DMS79 (cell line): ENCODE data around the gene DKK3.
"Not testable (repeated sequence)": the region's sequence is repeated elsewhere in the genome, so short reads cannot be mapped to it uniquely, and the experiment has no call there.

Experiments
- DNase-seq: peaks from one replicate; lab custom pipeline; 2025; lab: John Stamatoyannopoulos, UW

DKK3 gene

DNA sequence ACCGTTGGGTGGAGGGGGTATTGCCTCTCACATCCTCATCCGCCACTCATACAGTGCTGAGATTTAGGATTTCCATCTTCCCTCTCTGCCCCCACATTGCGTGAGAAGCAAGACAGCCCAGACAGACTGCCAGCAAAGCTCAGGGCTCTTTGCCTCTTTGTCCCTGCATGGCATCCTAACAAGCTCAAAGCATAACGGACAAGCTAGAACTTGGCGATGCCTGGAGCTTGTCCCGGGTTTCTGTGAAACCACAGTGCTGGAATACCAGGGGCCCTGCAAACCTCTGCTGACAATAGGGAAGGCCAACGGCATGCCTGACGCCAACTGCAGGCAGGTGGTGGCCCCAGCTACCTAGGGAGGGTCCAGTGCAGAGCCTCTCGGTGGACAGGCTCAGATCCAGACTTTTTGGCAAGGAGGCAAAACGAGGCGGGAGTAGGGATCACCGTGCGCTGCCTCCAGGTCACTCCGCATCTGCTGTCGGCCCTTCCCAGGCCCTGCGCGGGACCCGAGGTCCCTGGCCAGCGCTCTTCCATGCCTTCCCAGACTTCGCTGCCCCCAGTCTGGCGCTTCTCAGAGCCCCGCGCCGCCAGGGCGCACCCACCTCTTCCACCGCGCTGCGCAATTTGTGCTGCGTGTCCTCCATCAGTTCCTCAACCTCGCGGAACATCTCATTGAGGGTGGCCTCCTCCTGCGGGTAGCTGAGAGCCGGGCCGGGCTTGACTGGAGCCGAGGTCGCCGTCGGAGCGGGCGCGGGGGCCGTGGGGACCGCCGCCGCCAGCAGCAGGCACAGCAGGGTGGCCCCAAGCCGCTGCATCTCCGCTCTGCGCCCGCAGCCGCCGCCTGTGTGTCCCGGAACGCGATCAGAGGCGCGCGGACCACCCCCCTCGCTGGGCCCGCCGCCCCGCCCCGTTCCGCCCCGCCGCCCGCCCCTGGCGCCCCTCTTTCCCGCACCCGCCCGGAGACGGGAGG, at the start of gene DKK3:
DKK3 (minus strand) TSS at position 858 of the 969 bp plus-strand sequence; CDS start at position 814, 44 bp downstream.
- DNase-seq: no peak

DNA sequence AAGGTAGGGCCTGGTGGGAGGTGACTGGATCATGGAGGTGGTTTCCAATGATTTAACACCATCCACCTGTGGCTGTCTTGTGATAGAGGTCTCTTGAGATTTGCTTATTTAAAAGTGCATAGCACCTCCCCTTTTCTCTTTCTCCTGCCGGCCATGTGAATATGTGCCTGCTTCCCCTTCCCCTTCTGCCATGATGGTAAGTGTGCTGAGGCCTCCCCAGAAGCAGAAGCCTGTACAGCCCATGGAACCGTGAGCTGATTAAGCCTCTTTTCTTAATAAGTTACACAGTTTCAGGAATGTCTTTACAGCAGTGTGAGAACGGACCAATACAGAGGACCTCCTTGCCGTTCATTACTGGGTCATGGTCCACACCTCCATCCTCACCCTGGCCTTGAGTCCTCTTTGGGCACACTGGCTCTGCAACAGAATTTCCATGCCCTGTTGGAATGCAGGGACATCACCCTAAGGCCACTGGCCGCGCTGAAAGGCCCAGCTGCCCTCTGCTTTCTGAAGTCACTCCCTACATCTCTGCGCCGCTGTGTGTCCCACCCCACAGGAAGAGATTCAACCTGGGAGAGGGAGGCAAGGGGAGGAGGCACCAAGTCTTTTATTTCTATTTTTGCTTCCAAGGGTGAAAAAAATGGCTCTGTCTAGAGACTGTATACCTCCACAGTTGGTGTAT, 49.0 kb upstream of the DKK3 start:
- DNase-seq: no peak

DNA sequence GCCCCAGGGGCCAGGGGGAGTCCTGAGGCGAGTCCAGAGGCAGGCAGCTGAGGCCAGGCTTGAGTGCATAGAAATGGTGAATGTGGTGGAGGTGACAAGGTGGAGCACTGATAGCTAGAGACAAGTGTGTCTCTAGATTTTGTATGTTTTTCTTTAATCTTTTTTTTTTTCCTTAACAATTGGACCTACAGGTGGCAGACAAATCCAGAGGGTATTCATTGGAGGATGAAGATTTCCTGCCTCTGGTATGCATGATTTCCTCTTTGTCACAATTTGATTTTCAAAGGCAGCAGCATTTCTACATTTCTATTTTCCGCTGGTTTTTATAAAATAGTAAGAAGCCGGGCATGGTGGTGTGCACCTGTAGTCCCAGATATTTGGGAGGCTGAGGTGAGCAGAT, 47.7 kb upstream of the DKK3 start:
- DNase-seq: no peak

DNA sequence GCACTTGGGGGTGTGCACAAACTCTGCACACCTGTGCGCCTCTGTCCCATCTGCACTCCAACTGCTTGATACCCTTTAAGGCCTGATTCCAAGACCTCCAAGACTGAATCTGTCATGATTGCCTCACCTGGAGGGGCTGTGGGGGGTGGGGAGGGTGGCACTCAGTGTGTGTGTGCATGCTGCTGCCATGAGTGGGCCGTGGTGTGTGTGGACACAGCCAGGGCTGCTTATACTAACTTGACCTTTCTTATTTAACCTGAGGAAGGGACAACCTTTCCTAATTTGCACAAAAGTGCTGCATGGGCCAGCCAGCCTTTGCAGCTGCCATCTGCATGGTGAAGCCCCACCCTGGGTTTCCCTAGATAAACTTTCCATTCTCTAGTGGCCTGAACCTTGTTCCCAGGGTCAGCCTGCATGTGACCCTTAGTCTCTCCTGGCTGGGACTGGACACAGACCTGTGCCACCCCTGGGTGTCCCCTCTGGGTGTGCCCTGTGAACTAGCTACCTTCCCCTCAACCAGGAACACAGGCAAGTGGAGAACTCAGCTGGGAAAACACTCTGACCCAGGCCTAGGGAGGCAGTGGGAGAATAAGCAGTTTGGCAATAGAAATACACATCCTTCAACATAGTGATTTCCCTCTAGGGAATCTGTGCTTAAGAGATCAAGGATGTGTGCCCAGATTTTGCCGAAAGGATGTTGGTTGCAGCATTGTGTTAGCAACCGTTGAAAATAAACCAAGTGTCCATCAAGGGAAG, 45.4 kb upstream of the DKK3 start:
- no peak for DNase-seq

DNA sequence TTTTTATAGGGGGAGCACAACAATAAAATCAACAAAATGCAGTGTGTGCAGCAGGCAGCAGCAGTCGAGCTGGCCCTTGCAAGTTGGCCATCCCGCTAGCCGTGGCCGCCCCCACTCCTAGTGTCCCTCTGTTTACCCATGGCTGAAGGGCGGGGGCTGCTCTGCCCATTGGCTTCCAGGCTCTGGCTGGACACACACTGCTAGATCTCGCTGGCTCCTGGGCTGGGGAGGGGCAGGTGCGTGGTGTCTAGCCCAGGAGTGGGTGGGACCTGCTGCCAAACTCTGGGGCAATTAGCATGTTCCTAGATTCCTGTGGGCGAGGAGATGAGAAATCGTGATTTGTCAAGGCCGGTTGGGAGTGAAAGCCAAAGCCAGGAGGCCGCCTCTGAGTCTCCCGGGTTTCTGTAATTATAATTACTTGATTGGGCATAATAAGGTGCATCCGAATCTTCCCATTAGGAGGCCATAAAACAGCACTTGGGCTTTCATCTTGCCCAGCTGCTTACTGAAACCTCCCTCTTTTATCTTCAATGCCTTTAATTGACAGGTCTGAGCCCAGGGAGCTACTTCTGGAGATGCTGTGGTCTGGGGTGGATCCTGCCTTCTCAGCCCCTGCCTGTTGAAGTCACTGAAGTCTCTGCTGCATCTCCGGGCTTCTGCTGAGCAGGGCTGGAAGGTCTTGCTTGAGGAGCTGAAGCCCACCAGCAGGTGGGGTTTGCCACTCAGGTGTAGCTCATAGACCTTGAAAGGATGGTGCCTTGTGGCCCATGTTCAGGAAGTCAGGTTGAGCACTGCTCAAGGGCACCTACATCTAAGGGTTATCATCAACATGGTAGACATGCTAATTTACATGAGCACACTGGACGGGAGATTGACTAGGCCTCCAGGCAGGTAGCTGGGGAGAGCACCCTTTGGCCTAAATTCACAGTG, 44.5 kb upstream of the DKK3 start:
- no peak for DNase-seq

DNA sequence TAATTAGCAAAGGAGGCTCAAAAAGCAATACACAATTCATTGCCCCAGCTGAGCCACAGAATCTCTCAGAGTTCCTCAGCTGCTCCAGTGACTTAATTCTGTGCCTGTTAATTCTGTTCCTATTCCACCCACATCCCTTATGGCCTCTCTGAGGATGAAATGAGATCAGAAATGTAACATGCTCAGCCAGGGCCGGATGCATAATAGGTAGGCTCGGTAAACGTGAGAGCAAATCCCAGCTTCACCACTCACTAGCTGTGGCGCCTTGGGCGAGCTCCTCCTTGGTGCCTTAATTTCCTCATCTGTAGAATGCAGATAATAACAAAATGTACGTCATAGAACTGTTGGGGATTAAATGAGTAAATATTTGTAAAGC, 42.8 kb upstream of the DKK3 start:
- no peak for DNase-seq

DNA sequence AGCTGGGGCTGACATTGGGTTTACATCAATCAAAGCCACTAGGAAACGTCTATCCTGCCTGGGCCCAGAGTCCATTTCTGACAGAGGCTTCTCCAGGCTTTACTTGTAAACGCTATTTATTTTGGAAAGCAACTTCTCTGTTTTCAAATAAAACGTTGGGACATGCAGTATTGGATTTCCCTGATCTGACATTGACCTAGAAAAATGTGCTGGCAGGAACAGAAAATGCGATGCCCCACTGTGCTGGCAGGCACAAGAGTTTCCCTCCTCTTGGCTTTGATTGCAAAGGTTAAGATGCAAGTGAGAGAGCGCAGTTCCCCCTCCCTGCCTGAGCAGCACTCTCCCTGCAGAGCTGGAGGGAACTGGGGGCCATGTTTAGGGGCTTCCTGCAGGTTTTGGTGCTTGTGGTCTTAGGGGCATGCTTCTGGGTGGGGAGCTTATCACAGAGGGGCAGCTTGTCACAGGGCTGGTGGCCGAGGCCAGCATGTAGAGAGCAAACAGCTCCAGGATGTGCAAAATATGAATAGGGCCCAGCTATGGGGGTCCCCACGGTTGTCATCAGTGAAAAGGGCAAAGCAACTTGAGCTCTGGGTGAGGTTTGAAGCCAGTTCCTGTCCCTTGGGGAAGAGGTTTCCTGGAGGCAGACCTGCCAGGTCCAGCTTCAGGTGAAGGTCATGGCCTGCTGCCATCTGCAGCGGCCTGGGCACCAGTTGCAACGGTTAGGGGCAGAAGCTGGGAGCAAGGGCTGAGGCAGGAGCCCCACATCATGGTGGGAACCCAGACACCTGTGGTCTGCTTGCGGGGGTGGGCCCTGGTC, 42.3 kb upstream of the DKK3 start:
- no peak for DNase-seq

DNA sequence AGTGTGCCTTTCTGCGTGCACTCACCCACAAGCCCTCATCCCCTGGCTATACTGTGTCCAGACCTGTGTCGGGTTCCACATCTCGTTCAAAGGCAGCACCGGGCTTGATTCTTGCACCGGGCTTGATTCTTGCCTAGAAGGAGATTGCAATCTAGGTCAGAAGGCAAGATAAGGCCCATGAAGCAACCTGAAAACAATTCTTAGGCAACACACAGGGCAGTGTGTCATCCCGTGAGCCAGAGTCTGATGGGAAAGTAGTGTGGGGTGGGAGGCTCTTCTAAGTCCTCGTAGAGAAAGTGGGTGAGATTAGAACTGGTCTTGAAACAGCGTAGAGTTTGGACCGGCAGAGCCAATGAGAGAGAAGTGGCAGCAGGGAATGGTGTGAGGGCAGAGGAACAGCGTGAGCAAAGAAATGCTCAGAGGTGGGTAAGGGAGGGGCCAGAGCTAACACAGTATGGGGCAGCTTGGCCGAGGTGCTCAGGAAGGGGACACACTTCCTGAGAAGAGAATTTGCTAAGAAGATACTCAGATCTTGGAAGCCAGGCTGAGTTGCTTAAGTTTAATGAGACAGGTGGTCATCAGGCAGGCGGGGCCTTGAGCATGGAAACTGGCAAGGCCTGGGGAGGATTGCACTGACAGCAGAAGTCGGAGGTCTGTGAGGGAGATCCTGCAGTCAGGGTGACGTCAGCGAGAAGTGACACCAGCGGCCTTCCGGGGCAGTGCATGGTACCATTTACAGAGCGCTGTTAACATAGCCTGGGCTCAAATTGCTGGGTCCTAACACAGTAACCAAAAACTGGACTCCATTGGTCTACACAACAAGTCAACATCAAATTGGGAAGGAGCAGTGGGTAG, 40.7 kb upstream of the DKK3 start:
- DNase-seq: no peak

DNA sequence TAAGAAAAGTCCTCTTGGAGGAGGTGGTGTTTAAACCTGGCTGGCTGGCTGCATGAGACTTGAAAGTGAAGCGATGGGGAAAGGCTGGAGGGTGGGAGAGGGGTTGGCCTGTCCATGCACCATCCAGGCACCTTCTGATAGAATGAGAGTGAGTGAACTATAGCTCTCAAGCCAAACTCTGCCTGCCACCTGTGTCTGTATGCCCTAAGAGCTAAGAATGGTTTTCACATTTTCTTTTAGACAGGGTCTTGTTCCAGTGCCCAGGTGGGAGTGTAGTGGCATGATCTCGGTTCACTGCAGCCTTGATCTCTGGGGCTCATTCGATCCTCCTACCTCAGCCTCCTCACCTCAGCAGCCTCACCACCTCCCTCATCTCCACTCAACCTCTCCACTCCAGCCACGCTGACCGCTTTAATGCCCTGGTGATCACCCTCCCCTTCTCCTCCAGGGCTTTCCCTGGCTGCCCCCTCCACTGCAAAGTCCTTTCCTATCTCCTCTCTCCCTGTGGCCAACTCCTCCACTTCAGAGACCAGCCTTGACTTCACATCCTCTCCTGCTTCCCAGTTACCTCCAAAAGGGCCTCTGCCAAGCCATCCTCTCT, 38.3 kb upstream of the DKK3 start:
- no peak for DNase-seq

DNA sequence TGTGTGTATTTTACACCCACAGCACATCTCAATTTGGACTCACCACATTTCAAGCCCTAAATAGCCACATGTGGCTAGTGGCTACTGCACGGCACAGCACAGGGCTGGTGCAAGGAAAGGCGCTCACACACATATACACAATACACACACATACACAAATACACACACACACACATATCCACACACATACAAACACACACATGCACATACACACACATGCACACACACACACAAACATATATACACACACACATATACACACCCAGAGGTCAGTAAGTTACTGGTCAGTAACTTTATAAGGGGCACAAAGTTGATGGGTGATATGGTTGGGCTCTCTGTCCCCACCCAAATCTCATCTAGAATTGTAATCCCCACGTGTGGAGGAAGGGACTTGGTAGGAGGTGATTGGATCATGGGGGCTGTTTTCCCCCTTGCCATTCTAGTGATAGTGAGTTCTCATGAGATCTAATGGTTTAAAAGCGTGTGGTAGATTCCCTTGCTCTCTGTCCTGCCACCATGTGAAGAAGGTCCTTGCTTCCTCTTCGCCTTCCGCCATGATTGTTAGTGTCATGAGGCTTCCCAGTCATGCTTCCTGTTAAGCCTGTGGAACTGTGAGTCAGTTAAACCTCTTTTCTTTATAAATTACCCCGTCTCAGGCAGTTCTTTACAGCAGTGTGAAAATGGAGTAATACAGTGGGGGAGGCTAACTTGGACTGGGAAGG, 37.6 kb upstream of the DKK3 start:
- no peak for DNase-seq

DNA sequence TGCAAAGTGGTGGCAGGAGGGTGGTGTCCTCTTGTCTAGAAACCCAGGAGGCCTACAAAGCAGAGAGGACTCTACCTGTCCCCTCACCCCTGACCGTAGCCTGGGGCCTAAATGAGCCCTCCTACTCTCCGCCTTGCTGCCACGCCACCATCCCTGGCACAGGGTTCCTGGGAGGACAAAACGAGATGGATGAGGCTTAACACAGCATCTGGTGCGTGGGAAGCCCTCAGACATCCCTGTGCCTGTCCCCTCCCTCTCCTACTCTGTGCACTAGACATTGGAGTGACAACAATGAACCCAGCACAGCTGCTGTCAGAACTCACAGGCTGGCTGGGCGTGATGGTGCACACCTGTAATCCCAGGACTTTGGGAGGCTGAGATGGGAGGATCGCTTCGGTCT, 36.4 kb upstream of the DKK3 start:
- no peak for DNase-seq

DNA sequence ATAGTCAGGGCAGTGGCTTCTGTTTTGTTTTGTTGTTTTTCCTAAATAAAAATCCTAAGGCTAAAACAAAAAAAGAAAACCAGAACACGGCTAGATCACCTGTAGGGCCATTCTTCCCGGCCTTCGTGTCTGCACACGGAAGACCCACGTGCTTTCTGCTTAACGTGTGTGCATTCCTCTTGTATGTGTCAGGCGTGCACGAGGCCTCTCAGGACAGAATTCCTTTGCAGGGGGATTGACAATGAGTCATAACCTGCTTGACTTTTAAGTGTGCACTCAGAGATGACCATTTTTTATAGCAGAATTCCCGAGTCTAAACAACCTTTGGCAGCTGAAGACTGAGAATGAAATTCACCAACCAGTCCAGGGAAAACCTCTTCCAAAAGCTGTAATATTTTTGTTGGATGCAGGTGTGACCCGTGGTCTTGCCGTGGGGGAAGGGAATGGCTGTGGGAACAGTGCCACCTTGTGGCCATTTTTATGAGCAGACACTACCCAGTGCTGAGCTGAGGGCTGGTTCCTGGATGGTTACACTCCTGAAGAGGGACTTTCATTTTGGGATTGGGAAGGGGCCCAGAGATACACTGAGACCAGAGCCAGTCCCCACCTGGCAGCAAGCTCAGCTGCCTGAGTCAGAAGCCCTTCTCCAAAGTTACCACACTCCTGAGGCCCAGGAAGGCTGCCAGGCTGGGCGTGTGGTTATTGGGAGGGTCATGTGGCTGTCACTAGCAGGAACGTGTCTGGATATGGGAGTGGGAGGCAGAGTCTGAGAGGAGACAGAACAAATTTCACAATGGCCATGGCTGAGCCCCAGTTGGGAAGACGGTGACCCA, 35.7 kb upstream of the DKK3 start:
- peak; percentile 69 for DNase-seq

DNA sequence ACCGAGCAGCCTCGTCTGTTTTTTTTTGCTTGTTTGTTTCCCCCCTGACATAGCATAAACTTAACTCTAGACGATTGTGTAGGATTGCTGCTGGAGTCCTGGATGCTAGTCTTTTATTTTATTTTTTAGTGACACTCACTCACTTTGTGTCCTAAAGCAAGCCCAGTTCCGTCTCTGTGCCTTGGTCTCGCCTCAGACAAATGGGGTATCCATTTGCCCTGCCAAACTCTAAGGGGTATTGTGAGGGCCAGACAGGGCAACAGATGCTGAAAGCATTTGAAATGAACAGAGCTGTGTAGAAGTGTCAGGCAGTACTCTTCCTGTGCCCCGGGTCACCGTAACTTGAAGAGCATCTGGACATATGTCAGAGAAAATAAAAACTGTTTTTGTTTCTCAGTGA, 34.8 kb upstream of the DKK3 start:
- DNase-seq: no peak

DNA sequence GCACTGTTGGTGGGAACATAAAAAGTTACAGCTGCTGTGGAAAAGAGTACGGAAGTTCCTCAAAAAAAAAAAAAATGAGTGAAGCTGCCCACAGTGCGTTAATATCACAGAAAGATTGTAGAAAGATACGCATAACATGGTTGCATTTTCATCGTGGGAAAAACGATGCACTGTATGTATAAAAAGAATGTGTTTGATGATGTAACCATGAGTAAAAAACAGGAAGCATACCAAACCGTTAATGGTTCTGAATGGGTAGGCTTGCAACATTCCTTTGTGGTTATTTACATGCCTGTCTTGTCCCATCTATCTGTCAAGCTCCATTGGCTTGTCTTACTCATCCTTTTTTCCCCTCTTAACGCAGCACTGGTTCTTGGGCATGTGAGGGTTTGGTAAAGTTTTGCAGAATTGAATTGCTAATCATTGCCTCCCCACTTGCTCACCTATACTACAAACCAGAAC, 33.8 kb upstream of the DKK3 start:
- DNase-seq: no peak

DNA sequence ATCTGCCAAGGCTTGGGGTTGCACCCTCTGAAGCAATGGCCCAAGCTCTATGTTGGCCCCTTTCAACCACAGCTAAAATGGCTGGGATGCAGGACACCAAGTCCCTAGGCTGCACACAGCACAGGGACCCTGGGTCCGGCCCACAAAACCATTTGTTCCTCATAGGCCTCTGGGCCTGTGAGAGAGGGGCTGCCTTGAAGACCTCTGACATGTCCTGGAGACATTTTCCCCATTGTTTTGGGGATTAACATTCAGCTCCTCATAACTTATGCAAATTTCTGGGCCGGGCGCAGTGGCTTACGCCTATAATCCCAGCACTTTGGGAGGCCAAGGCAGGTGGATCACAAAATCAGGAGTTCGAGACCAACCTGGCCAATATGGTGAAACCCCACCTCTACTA, 32.3 kb upstream of the DKK3 start:
- not testable (repeated sequence) for DNase-seq

DNA sequence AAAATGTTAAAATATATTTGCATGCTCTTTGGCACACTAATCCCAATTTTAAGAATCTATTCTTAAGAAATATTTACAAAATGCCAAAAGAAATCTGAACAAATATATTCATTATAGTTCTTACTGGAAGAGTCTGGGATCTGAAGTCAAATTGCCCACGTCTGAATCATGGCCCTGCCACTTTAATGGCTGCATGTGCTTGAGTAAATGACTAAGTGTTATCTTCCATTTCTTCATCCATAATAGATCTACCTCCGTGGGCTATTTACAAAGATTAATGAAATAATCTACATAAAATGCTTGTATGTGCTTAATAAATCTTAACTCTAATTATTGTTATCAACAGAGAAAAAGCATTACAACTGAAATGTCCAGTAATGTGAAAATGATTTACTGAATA, 24.5 kb upstream of the DKK3 start:
- DNase-seq: no peak

DNA sequence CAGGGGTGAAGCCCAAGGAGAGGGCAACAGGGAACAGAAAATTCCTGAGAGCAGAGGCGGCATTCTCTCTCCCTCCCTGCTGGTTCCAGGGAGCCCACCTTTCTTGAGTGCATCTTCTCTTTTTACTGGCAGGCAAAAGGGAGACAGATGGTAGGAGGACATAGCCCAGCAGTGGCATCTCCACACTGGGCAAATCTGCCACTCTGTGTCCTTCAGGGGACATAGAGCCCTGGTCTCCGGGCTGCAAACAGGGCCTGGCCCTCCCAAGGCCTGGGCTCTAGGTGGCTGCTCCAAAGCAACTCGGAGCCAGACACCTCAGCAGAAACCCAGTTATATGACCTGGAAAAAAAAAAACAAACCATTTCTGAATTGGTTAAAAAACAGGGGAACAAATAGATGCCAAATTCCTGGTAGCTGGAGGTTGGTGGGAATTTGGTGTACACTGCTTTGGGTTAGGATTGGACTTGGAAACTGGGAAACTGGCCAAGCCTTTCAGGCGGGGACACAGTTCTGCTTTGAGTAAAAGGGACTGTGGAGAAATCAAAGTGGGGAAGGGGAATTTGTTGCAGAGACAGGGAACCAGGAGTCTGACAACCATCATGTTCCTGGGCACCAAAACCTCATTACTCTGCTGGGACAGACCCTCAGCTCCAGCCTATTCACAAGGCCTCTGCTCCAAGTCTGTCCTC, 23.6 kb upstream of the DKK3 start:
- no peak for DNase-seq
